Measurements from ENCODE around the gene CARS2. TPM values are rescaled to one million over a fixed set of nuclear protein-coding genes. Genes with fewer than 3 reads are reported as not detected.

Gene CARS2
- total RNA-seq, 1 experiment from 2014 or later = 31.9 TPM

GRCh38 chr13:110746438-110746837 is 40.5 kb upstream of the CARS2 start:
- H3K4me1 ChIP-seq (ENCODE audit: control insufficient read depth, insufficient read depth, low read length) = peaks cover 12% of the 10 kb centered on the region
- H3K4me3 ChIP-seq (ENCODE audit: low read depth in 2 of 2, low read length in 2 of 2) = no peak overlapping the region
- H3K27me3 ChIP-seq (ENCODE audit: control insufficient read depth, insufficient read depth, low read length) = no peaks in the 10 kb centered on the region
- DNase-seq (ENCODE audit: low read depth, low spot score) (no peak), ATAC-seq (0 out of 2 replicates have a peak, but pooled peaks have one; percentile 48)
- H3K36me3 ChIP-seq (ENCODE audit: control insufficient read depth, insufficient read depth, low read length) = no peaks in the 10 kb centered on the region
- peak overlapping the region; percentile 60; the same call in 1 of the 2 replicates for H3K27ac ChIP-seq (ENCODE audit: low read length)
- intact Hi-C loops (cut with micrococcal nuclease; ENCODE audit: unreplicated experiment) (no loop called here), in situ Hi-C loops (cut with HindIII; ENCODE audit: low pct_unique_long_range_greater_than_20kb, low sequenced_read_pairs) (no loop called here)
- no peaks in the 10 kb centered on the region for H3K9me3 ChIP-seq (ENCODE audit: control insufficient read depth, insufficient read depth, low read depth, low read length)
- BruUV-seq (replicated peaks) = no TSS peak
- POLR2A ChIA-PET = no interaction called here
- CTCF ChIA-PET = no interaction called here
- TF ChIP-seq SIN3A (IDR thresholded peaks at IDR 0.05; ENCODE audit: borderline replicate concordance, insufficient read depth, low read depth, low read length) = no peak
- TF ChIP-seq POLR2AphosphoS5 (IDR thresholded peaks at IDR 0.05; ENCODE audit: low read depth, low read length) = no peak
- TF ChIP-seq TCF7L2 (IDR thresholded peaks at IDR 0.05; ENCODE audit: low read depth, low read length) = peak; percentile 73
- TF ChIP-seq CTCF (IDR thresholded peaks at IDR 0.05) = no peak
- TF ChIP-seq REST (IDR thresholded peaks at IDR 0.05; ENCODE audit: insufficient read depth in 1 of 2, low read depth in 2 of 2, low read length in 1 of 2) = no peak

GRCh38 chr13:110743687-110744086 is 37.8 kb upstream of the CARS2 start:
- TF ChIP-seq REST (IDR thresholded peaks at IDR 0.05; ENCODE audit: insufficient read depth in 1 of 2, low read depth in 2 of 2, low read length in 1 of 2) (no peak), TCF7L2 (IDR thresholded peaks at IDR 0.05; ENCODE audit: low read depth, low read length) (no peak), POLR2AphosphoS5 (IDR thresholded peaks at IDR 0.05; ENCODE audit: low read depth, low read length) (no peak), SIN3A (IDR thresholded peaks at IDR 0.05; ENCODE audit: borderline replicate concordance, insufficient read depth, low read depth, low read length) (no peak), CTCF (IDR thresholded peaks at IDR 0.05) (no peak)
- Histone ChIP-seq H3K9me3 (ENCODE audit: control insufficient read depth, insufficient read depth, low read depth, low read length) (no peaks in the 10 kb centered on the region), H3K4me1 (ENCODE audit: control insufficient read depth, insufficient read depth, low read length) (peaks cover 12% of the 10 kb centered on the region), H3K36me3 (ENCODE audit: control insufficient read depth, insufficient read depth, low read length) (no peaks in the 10 kb centered on the region), H3K27ac (ENCODE audit: low read length) (no peak overlapping the region), H3K27me3 (ENCODE audit: control insufficient read depth, insufficient read depth, low read length) (no peaks in the 10 kb centered on the region), H3K4me3 (ENCODE audit: low read depth in 2 of 2, low read length in 2 of 2) (no peak overlapping the region)
- intact Hi-C loops (cut with micrococcal nuclease; ENCODE audit: unreplicated experiment) = no loop called here
- ChIA-PET POLR2A (no interaction called here), CTCF (no interaction called here)
- no peak for DNase-seq (ENCODE audit: low read depth, low spot score)
- no peak for ATAC-seq
- in situ Hi-C loops (cut with HindIII; ENCODE audit: low pct_unique_long_range_greater_than_20kb, low sequenced_read_pairs) = no loop called here
- BruUV-seq (replicated peaks) = no TSS peak
